Tibial nerve (tissue), 4 donors: Measurements from ENCODE around the gene ZNF142.

ENCODE experiments used
- EP300 ChIP-seq, 2 donors: sonication (generic); formaldehyde crosslinking; IDR thresholded peaks; one replicate each; pipeline ENCODE4 v1.6.1; 2017; ENCODE audit warnings: antibody characterized with exemption in 2 of 2, mild to moderate bottlenecking in 1 of 2
- POLR2A ChIP-seq, 2 donors: fragments of 450-650 bp; IDR thresholded peaks; one replicate each; pipeline ENCODE4 v1.6.1; 2017; ENCODE audit warnings: antibody characterized with exemption in 2 of 2, mild to moderate bottlenecking in 2 of 2, moderate library complexity in 2 of 2
- TF ChIP-seq, protein P1 (sequence below), 5 experiments: fragments of 200-600 bp in 3 of 5; fragments of 450-650 bp in 2 of 5; sonication (generic) in 3 of 5; IDR thresholded peaks; one replicate each; pipeline ENCODE4 v1.5.1; 2016 to 2019; ENCODE audit warnings: antibody characterized with exemption in 5 of 5, mild to moderate bottlenecking in 3 of 5, moderate library complexity in 2 of 5

DNA sequence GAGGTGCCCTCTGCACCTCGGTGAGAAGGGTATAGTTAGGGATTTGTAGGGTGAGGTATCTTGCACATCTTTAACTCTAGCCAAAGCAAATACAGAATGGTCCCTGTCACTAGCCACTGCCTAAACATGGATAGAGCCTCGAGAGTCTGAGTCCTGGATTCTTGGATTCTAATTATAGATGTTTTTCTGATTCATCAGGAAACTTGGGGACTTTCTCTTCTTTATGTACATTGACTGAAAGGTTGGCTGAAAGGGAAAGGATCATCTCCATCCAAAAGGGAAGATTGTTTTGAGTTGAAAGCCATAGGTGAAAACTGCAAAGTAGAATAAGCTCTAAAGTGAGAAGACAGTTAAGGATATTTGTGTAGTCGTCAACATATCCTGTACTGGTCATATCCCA lies 20.6 kb upstream of the ZNF142 start:
- TF ChIP-seq, protein P1, sequence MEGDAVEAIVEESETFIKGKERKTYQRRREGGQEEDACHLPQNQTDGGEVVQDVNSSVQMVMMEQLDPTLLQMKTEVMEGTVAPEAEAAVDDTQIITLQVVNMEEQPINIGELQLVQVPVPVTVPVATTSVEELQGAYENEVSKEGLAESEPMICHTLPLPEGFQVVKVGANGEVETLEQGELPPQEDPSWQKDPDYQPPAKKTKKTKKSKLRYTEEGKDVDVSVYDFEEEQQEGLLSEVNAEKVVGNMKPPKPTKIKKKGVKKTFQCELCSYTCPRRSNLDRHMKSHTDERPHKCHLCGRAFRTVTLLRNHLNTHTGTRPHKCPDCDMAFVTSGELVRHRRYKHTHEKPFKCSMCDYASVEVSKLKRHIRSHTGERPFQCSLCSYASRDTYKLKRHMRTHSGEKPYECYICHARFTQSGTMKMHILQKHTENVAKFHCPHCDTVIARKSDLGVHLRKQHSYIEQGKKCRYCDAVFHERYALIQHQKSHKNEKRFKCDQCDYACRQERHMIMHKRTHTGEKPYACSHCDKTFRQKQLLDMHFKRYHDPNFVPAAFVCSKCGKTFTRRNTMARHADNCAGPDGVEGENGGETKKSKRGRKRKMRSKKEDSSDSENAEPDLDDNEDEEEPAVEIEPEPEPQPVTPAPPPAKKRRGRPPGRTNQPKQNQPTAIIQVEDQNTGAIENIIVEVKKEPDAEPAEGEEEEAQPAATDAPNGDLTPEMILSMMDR (IDR thresholded peaks at IDR 0.05), result no peak
- TF ChIP-seq POLR2A (IDR thresholded peaks at IDR 0.05), result no peak
- TF ChIP-seq EP300 (IDR thresholded peaks at IDR 0.05), result no peak
